ENCODE results near the gene NAPA. TPM values are rescaled to one million over a fixed set of nuclear protein-coding genes. Genes with fewer than 3 reads are reported as not detected.

Gene NAPA
- total RNA-seq, 4 donors from 2014 or later, result 94.8 to 138 (median 114) TPM

GRCh38 chr19:47458672-47459071 is 56.2 kb downstream of the NAPA start:
- Histone ChIP-seq H3K27ac (no peak overlapping the region), H3K4me3 (no peak overlapping the region), H3K27me3 (peaks cover 78% of the 10 kb centered on the region), H3K4me1 (peaks cover 0 to 8% (median 4%) of the 10 kb centered on the region in 4 donors), H3K9me3 (peaks cover 0 to 3% of the 10 kb centered on the region in 2 donors), H3K36me3 (no peaks in the 10 kb centered on the region)
- DNase-seq, result no peak
- in situ Hi-C loops (cut with MboI; ENCODE audit: low pct_ligation_motif_present in 1 of 4, low pct_unique_long_range_greater_than_20kb in 1 of 4, low sequenced_read_pairs in 3 of 4), result no loop called here
- TF ChIP-seq CTCF (IDR thresholded peaks at IDR 0.05), result no peak
- no peak for TF ChIP-seq POLR2AphosphoS5 (IDR thresholded peaks at IDR 0.05)
- no peak for TF ChIP-seq POLR2A (IDR thresholded peaks at IDR 0.05)
- TF ChIP-seq EP300 (IDR thresholded peaks at IDR 0.05; ENCODE audit: low read depth), result no peak
- 28 to 33% methylated on average over 4 to 5 of the region's 5 CpGs for WGBS, 2 donors (ENCODE audit: low coverage in 1 of 2)
- intact Hi-C loops (cut with DNase I; ENCODE audit: low total_unique reads), result no loop called here

GRCh38 chr19:47456721-47457474 is 58.0 kb downstream of the NAPA start:
- no peak overlapping the region for H3K4me3 ChIP-seq
- 0 to 53% methylated on average over 1 to 59 of the region's 77 CpGs for WGBS, 2 donors (ENCODE audit: low coverage in 1 of 2)
- intact Hi-C loops (cut with DNase I; ENCODE audit: low total_unique reads), result no loop called here

GRCh38 chr19:47450478-47450877 is 64.4 kb downstream of the NAPA start:
- whole genome bisulfite sequencing, 2 donors (ENCODE audit: low coverage in 1 of 2), result 50 to 55% methylated on average over 5 to 7 of the region's 7 CpGs
- intact Hi-C loops (cut with DNase I; ENCODE audit: low total_unique reads), result no loop called here

More at GRCh38 chr19:47456721-47457474, 58.0 kb downstream of the NAPA start:
- no peak for TF ChIP-seq POLR2A (IDR thresholded peaks at IDR 0.05)
- no peak for TF ChIP-seq POLR2AphosphoS5 (IDR thresholded peaks at IDR 0.05)
- no peak for TF ChIP-seq CTCF (IDR thresholded peaks at IDR 0.05)
- no peak for TF ChIP-seq EP300 (IDR thresholded peaks at IDR 0.05; ENCODE audit: low read depth)
- peaks cover 0 to 8% (median 4%) of the 10 kb centered on the region in 4 donors for H3K4me1 ChIP-seq
- peaks cover 78% of the 10 kb centered on the region for H3K27me3 ChIP-seq
- no peak overlapping the region for H3K27ac ChIP-seq
- DNase-seq, result no peak
- in situ Hi-C loops (cut with MboI; ENCODE audit: low pct_ligation_motif_present in 1 of 4, low pct_unique_long_range_greater_than_20kb in 1 of 4, low sequenced_read_pairs in 3 of 4), result no loop called here
- no peaks in the 10 kb centered on the region for H3K36me3 ChIP-seq
- peaks cover 0 to 3% of the 10 kb centered on the region in 2 donors for H3K9me3 ChIP-seq

GRCh38 chr19:47448360-47448727 is 66.5 kb downstream of the NAPA start:
- H3K27ac ChIP-seq, result no peak overlapping the region
- H3K27me3 ChIP-seq, result peaks cover 76% of the 10 kb centered on the region
- peaks cover 0 to 24% (median 17%) of the 10 kb centered on the region in 4 donors for H3K4me1 ChIP-seq
- WGBS, 2 donors (ENCODE audit: low coverage in 1 of 2), result 36 to 60% methylated on average over 1 to 9 of the region's 9 CpGs
- no peaks in the 10 kb centered on the region for H3K9me3 ChIP-seq
- TF ChIP-seq POLR2AphosphoS5 (IDR thresholded peaks at IDR 0.05) (no peak), EP300 (IDR thresholded peaks at IDR 0.05; ENCODE audit: low read depth) (no peak), CTCF (IDR thresholded peaks at IDR 0.05) (no peak), POLR2A (IDR thresholded peaks at IDR 0.05) (no peak)
- no peaks in the 10 kb centered on the region for H3K36me3 ChIP-seq
- H3K4me3 ChIP-seq, result no peak overlapping the region
- in situ Hi-C loops (cut with MboI; ENCODE audit: low pct_ligation_motif_present in 1 of 4, low pct_unique_long_range_greater_than_20kb in 1 of 4, low sequenced_read_pairs in 3 of 4) (no loop called here), intact Hi-C loops (cut with DNase I; ENCODE audit: low total_unique reads) (no loop called here)
- DNase-seq, result no peak

More at GRCh38 chr19:47450478-47450877, 64.4 kb downstream of the NAPA start:
- DNase-seq, result no peak
- in situ Hi-C loops (cut with MboI; ENCODE audit: low pct_ligation_motif_present in 1 of 4, low pct_unique_long_range_greater_than_20kb in 1 of 4, low sequenced_read_pairs in 3 of 4), result no loop called here
- Histone ChIP-seq H3K4me1 (peaks cover 0 to 23% (median 17%) of the 10 kb centered on the region in 4 donors), H3K36me3 (no peaks in the 10 kb centered on the region), H3K9me3 (peaks cover 0 to 2% of the 10 kb centered on the region in 2 donors), H3K27ac (no peak overlapping the region), H3K4me3 (no peak overlapping the region), H3K27me3 (peaks cover 66% of the 10 kb centered on the region)
- TF ChIP-seq CTCF (IDR thresholded peaks at IDR 0.05) (no peak), EP300 (IDR thresholded peaks at IDR 0.05; ENCODE audit: low read depth) (no peak), POLR2A (IDR thresholded peaks at IDR 0.05) (no peak), POLR2AphosphoS5 (IDR thresholded peaks at IDR 0.05) (no peak)
